ENCODE measurements around the gene MDM1.

The MDM1 gene

DNA sequence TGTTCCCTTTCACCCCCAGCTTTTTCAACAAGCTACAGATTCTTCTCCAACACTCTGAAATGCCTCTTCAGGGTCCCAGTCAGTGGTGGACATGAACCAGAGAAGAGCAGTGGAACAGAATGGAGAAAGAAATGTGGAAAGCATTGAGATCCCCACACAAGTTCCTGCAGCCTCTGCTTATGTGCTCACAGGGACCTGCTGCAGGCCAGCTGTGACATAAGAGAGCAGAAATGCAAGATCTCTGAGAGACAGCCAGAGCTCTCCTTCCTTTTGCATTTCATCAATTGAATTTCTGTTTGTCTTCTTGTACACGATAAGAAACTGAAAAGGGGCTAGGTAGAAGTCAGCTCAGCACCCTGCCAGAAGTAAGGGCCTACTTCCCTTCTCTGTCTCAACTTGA, 6.2 kb downstream of the MDM1 start:
- DNase-seq (ENCODE audit: low read depth, low spot score): no peak
- no peak overlapping the region for H3K27ac ChIP-seq

GRCh38 chr12:68324531-68324930, 7.6 kb downstream of the MDM1 start:
- H3K27ac ChIP-seq: no peak overlapping the region
- no peak for DNase-seq (ENCODE audit: low read depth, low spot score)

DNA sequence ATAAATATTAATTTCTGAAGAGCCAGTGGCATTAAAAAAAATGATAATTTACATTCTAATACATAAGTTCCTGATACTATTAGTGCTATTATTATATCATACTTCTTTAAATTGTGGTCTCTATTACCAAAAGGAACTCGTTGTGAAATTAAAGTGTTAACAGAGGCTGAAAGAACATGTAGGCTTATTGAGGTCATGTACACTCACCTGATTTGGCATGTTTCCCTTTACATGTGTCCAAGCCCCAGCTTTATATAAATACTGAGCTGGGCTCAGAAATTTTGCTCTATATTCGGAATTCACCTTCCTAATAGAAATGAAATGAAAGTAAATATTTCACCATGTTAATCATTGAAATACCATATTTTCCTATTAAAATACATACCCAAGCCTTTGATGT, 11.0 kb downstream of the MDM1 start:
- no peak overlapping the region for H3K27ac ChIP-seq
- DNase-seq (ENCODE audit: low read depth, low spot score): no peak

- DNase-seq (ENCODE audit: low read depth, low spot score): no peak
- no peak overlapping the region for H3K27ac ChIP-seq
Measured at GRCh38 chr12:68319988-68320623, 12.1 kb downstream of the MDM1 start.

- H3K27ac ChIP-seq: no peak overlapping the region
- no peak for DNase-seq (ENCODE audit: low read depth, low spot score)
Measured at GRCh38 chr12:68317047-68317667, 15.0 kb downstream of the MDM1 start.

- peak; percentile 69 for DNase-seq (ENCODE audit: low read depth, low spot score)
Measured at GRCh38 chr12:68310370-68310769, 21.8 kb downstream of the MDM1 start.

DNA sequence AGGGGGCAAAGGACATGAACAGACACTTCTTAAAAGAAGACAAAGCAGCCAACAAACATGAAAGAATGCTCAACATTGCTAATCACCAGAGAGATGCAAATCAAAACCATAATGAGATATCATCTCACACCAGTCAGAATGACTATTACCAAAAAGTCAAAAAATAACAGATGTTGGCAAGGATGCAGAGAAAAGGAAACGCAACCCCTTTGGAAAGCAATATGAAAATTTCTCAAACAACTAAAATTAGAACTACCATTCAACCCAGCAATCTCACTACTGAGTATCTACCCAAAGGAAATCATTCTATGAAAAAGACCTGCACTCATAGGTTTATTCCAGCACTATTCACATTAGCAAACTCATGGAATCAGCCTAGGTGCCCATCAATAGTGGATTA, 25.6 kb downstream of the MDM1 start:
- DNase-seq (ENCODE audit: low read depth, low spot score): no peak

More at GRCh38 chr12:68310370-68310769, 21.8 kb downstream of the MDM1 start:
- peak overlapping the region; percentile 32 for H3K27ac ChIP-seq

DNA sequence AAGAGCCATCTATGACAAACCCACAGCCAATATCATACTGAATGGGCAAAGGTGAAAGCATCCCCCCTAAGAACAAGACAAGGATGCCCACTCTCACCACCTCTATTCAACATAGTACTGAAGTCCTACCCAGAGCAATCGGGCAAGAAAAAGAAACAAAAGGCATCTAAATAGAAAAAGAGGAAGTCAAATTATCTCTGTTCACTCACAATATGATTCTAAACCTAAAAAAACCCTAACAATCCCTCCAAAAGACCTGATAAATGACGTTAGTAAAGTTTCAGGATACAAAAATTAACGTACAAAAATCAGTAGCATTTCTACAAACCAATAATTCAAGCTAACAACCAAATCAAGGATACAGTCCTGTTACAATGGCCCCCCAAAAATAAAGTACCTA, 26.9 kb downstream of the MDM1 start:
- no peak for DNase-seq (ENCODE audit: low read depth, low spot score)
- no peak overlapping the region for H3K27ac ChIP-seq

More for the DNA sequence above, 25.6 kb downstream of the MDM1 start:
- H3K27ac ChIP-seq: no peak overlapping the region

GRCh38 chr12:68304626-68305025, 27.5 kb downstream of the MDM1 start:
- DNase-seq (ENCODE audit: low read depth, low spot score): no peak
- no peak overlapping the region for H3K27ac ChIP-seq

- no peak for DNase-seq (ENCODE audit: low read depth, low spot score)
- H3K27ac ChIP-seq: no peak overlapping the region
Measured at GRCh38 chr12:68303850-68304249, 28.3 kb downstream of the MDM1 start.

- DNase-seq (ENCODE audit: low read depth, low spot score): no peak
- no peak overlapping the region for H3K27ac ChIP-seq
Measured at GRCh38 chr12:68297929-68298328, 34.2 kb downstream of the MDM1 start.

GRCh38 chr12:68294251-68294650, 37.9 kb downstream of the MDM1 start:
- no peak overlapping the region for H3K27ac ChIP-seq
- no peak for DNase-seq (ENCODE audit: low read depth, low spot score)

DNA sequence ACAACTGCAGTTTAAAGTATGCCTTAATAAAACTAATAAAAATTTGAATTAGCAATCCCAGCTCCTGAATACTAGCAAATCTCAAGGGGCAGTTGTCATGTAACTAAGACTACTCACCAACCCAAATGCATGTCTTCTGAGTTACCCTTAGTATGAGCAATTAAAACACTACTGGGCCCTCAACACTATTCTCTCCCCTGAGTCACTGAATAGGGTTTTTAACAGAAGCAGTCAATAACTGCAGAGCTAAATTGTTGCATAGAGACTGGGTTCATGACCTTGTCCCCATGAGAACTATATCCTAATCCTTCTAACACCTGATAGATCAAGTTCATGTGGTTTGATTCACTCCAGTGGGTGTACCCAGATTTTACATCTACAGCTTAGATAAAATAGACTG, 38.8 kb downstream of the MDM1 start:
- no peak overlapping the region for H3K27ac ChIP-seq
- DNase-seq (ENCODE audit: low read depth, low spot score): no peak

- DNase-seq (ENCODE audit: low read depth, low spot score): no peak
- peak overlapping the region; percentile 59 for H3K27ac ChIP-seq
Measured at GRCh38 chr12:68292151-68292943, 39.8 kb downstream of the MDM1 start.

GRCh38 chr12:68291396-68292036, 40.6 kb downstream of the MDM1 start:
- DNase-seq (ENCODE audit: low read depth, low spot score): peak; percentile 93
- H3K27ac ChIP-seq: peak overlapping the region; percentile 59

- DNase-seq (ENCODE audit: low read depth, low spot score): no peak
- H3K27ac ChIP-seq: no peak overlapping the region
Measured at GRCh38 chr12:68290126-68290525, 42.0 kb downstream of the MDM1 start.

GRCh38 chr12:68287106-68287505, 45.1 kb downstream of the MDM1 start:
- no peak for DNase-seq (ENCODE audit: low read depth, low spot score)
- no peak overlapping the region for H3K27ac ChIP-seq

DNA sequence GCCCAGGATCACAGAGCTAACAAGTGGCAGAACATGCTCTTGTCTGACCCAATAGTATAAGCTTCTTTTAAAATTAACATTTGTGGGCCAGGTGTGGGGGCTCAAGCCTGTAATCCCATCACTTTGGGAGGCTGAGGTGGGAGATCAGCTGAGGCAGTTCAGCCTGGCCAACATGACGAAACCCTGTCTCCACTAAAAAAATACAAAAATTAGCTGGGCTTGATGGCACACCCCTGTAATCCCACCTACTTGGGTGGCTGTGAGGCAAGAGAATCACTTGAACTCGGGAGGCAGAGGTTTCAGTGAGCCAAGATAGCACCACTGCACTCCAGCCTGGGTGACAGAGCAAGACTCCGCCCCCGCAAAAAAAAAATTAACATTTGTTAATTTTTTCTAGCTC, 45.8 kb downstream of the MDM1 start:
- no peak for DNase-seq (ENCODE audit: low read depth, low spot score)
- H3K27ac ChIP-seq: no peak overlapping the region

DNA sequence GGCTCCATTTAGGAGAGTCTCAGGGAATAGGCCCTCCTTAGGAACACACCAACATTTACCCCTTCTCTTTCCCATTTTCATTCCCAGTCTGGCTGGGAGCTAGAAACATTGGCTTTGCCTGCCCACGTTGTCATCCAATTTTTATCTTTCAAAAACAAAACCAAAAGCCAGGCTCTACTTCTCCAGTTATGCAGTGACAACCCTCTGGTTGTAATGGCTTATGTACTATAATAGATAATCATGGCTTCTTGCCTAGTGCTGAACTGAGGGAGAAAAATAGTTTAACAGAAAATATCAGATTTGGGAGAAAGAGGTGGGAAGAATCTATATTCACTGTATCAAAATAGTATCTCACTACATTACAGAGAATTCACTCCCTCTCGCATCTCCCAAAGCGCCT, 46.6 kb downstream of the MDM1 start:
- H3K27ac ChIP-seq: no peak overlapping the region
- no peak for DNase-seq (ENCODE audit: low read depth, low spot score)

DNA sequence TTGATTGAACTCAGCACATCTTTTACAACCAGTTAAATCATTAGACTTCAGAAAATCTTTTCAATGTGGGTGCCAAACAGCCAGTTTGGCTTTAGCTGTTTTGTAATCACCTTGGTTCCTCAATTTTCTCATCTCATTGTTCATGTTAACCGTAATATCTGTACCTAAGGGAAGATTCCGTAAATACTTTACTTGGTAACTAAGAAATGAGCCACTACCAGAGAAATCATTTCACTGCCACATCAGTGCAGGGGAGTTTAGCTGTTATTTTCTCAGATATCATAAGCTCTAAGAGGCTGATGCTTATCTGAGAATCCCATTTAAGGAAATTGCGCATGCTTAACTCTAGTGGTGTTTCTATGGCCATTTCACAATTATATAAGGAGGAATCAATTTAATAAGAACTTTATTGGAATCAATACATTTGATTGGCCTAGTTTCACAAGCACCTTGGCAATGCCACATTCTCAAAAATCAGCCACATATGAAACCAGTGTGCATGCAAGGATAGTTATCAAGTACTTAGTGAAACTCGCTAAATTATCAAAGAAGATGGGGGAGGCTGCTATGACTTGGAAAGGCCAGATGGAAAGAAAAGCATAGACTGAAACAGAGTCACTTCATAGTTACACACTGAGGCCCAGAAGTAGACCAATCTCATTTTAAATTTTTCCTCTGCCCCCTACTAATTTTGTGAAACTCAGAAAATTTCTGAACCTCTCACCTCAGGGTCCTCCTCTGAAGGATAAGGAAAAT, 50.7 kb downstream of the MDM1 start:
- no peak overlapping the region for H3K27ac ChIP-seq
- no peak for DNase-seq (ENCODE audit: low read depth, low spot score)
